Stimulated activated naive B cell treated with anti-CD40 and anti-IgM and Interleukin-4, amounts not matched to agents 10 μg/mL and 1 μg/mL and 100 μg/mL, for 72 hours (primary cell): ENCODE results near the gene PPP1R1B.

ENCODE experiments used
- ATAC-seq, 2 donors: fragments of 150-1000 bp; cut with Tn5 transposase; replicated peaks; 2 replicates each; pipeline ENCODE4 v1.10.0; 2021; ENCODE audit warnings: moderate library complexity in 1 of 2
- DNase-seq: peaks from one replicate; pipeline ENCODE4 v3.0.0; 2021
- H3K27ac Mint-ChIP-seq: one replicate; pipeline ENCODE4 v1.8.0; 2022; ENCODE audit warnings: mild to moderate bottlenecking, mixed read lengths
- H3K27me3 Mint-ChIP-seq, 2 donors: one replicate each; pipeline ENCODE4 v1.8.0; 2022; ENCODE audit warnings: mixed read lengths in 2 of 2
- H3K36me3 Mint-ChIP-seq, 2 donors: one replicate each; pipeline ENCODE4 v1.8.0; 2022; ENCODE audit warnings: mixed read lengths in 2 of 2, mild to moderate bottlenecking in 1 of 2
- H3K4me1 Mint-ChIP-seq, 2 donors: one replicate each; pipeline ENCODE4 v1.8.0; 2022; ENCODE audit warnings: mixed read lengths in 2 of 2, mild to moderate bottlenecking in 1 of 2
- H3K4me3 Mint-ChIP-seq, 2 donors: one replicate each; pipeline ENCODE4 v1.8.0; 2022; ENCODE audit warnings: mild to moderate bottlenecking in 2 of 2, mixed read lengths in 2 of 2, moderate library complexity in 1 of 2
- H3K9me3 Mint-ChIP-seq, 2 donors: one replicate each; pipeline ENCODE4 v1.8.0; 2022; ENCODE audit warnings: mixed read lengths in 2 of 2, mild to moderate bottlenecking in 1 of 2

Gene PPP1R1B

GRCh38 chr17:39596543-39597267 lies 30.0 kb upstream of the PPP1R1B start:
- H3K4me3 Mint-ChIP-seq = no peak overlapping the region
- no peak overlapping the region for H3K27ac Mint-ChIP-seq
- H3K27me3 Mint-ChIP-seq = peaks cover 85 to 97% of the 10 kb centered on the region in 2 donors
- peaks cover 4 to 6% of the 10 kb centered on the region in 2 donors for H3K9me3 Mint-ChIP-seq
- no peak for ATAC-seq
- H3K4me1 Mint-ChIP-seq = peaks cover 27 to 68% of the 10 kb centered on the region in 2 donors
- H3K36me3 Mint-ChIP-seq = peaks cover 6 to 9% of the 10 kb centered on the region in 2 donors
- DNase-seq = no peak

GRCh38 chr17:39597372-39598046 lies 29.2 kb upstream of the PPP1R1B start:
- H3K9me3 Mint-ChIP-seq = peaks cover under 1 to 4% of the 10 kb centered on the region in 2 donors
- no peak overlapping the region for H3K27ac Mint-ChIP-seq
- ATAC-seq (peak in 1 of 2 donors; percentile 41), DNase-seq (no peak)
- H3K4me1 Mint-ChIP-seq = peaks cover 21 to 64% of the 10 kb centered on the region in 2 donors
- H3K4me3 Mint-ChIP-seq = no peak overlapping the region
- H3K36me3 Mint-ChIP-seq = peaks cover 5 to 6% of the 10 kb centered on the region in 2 donors
- peaks cover 85 to 97% of the 10 kb centered on the region in 2 donors for H3K27me3 Mint-ChIP-seq

- H3K36me3 Mint-ChIP-seq = peaks cover 5 to 6% of the 10 kb centered on the region in 2 donors
- no peak for ATAC-seq
- peaks cover 21 to 64% of the 10 kb centered on the region in 2 donors for H3K4me1 Mint-ChIP-seq
- peaks cover 0 to 4% of the 10 kb centered on the region in 2 donors for H3K9me3 Mint-ChIP-seq
- no peak for DNase-seq
- H3K4me3 Mint-ChIP-seq = no peak overlapping the region
- H3K27ac Mint-ChIP-seq = no peak overlapping the region
- peaks cover 87 to 98% of the 10 kb centered on the region in 2 donors for H3K27me3 Mint-ChIP-seq
Measured at GRCh38 chr17:39598047-39598481, 28.7 kb upstream of the PPP1R1B start.

- Mint-ChIP-seq H3K9me3 (peaks cover 0 to 2% of the 10 kb centered on the region in 2 donors), H3K27ac (no peak overlapping the region), H3K4me3 (peak overlapping the region; percentile 52 to 72), H3K27me3 (peaks cover 87 to 98% of the 10 kb centered on the region in 2 donors), H3K4me1 (peaks cover 23 to 65% of the 10 kb centered on the region in 2 donors), H3K36me3 (peaks cover 4 to 5% of the 10 kb centered on the region in 2 donors)
- DNase-seq (no peak), ATAC-seq (no peak)
Measured at GRCh38 chr17:39598630-39599003, 28.1 kb upstream of the PPP1R1B start.

GRCh38 chr17:39599004-39599664 lies 27.6 kb upstream of the PPP1R1B start:
- Mint-ChIP-seq H3K9me3 (peaks cover 0 to 2% of the 10 kb centered on the region in 2 donors), H3K36me3 (peaks cover 4 to 5% of the 10 kb centered on the region in 2 donors), H3K4me3 (peak overlapping the region; percentile 52 to 72), H3K27me3 (peaks cover 86 to 98% of the 10 kb centered on the region in 2 donors), H3K27ac (no peak overlapping the region), H3K4me1 (peaks cover 26 to 69% of the 10 kb centered on the region in 2 donors)
- ATAC-seq (no peak), DNase-seq (no peak)

DNA sequence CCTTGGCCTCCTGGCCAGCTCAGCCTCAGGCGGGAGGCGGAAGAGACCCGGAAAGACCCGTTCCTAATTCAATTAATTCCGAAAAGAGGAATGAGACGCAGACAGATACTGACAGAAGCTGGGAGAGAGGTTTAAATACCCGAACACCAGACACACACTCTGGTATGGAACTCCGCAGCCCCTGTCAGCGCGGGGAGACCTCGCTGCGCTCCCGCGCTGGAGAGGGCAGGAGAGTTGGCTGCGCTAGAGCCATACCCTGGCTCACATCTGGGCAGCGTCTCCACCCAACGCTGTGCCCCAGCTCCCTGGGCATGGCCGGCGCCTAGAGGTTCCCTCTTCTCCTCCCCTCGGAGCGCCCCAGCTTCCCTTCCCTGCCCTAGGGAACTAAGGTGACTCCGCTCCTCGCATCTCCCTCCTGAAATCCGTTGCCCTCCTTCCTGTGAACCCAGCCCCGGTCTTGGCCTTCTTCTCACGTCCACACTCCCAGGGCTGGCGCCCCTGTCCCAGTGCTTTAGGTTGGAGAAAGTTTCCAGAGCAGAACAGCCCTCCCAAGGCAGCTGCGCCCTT lies 27.0 kb upstream of the PPP1R1B start:
- Mint-ChIP-seq H3K36me3 (peaks cover 4 to 5% of the 10 kb centered on the region in 2 donors), H3K27me3 (peaks cover 83 to 97% of the 10 kb centered on the region in 2 donors), H3K4me3 (peak overlapping the region; percentile 10 to 72), H3K4me1 (peaks cover 27 to 73% of the 10 kb centered on the region in 2 donors), H3K9me3 (peaks cover 0 to 2% of the 10 kb centered on the region in 2 donors), H3K27ac (no peak overlapping the region)
- no peak for ATAC-seq
- DNase-seq = no peak

DNA sequence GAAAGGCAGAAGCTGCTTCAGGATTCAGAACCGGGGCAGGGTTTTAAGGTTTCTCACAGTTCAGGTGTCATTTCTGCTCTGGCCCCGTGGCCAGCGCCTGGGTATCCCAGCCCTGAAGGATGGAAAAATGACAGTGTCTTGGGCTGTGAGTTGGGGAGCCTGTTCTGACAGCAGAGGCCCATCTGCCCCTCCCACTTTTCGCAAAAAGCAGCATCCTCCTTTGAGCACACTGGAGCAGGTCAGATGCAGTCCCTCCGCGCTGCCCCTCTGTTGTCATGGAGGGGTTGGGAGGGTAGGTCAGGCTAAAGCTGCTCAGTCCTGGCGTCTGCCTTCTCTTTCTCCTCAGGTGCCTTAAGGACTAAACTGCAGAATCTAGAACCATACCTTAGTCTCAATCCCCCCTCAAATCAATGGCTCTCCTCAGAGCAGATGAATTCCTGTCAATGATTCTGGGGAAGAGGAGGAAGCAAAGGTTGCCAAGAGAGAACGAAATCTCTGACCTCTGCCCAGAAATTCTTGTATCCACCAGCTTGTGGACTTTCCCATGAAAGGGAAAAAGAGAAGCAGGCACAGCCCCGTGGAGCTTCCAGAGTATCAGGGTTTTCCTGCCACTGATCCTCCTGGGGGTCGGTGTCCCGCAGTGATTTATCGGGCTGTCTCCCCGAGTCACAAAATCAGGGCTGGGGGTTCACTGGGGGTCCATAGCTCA lies 26.3 kb upstream of the PPP1R1B start:
- DNase-seq = no peak
- peaks cover 31 to 80% of the 10 kb centered on the region in 2 donors for H3K4me1 Mint-ChIP-seq
- H3K36me3 Mint-ChIP-seq = peaks cover 1 to 5% of the 10 kb centered on the region in 2 donors
- no peak for ATAC-seq
- peaks cover 80 to 97% of the 10 kb centered on the region in 2 donors for H3K27me3 Mint-ChIP-seq
- H3K9me3 Mint-ChIP-seq = no peaks in the 10 kb centered on the region
- peak overlapping the region; percentile 20 for H3K27ac Mint-ChIP-seq
- no peak overlapping the region for H3K4me3 Mint-ChIP-seq

- Mint-ChIP-seq H3K4me1 (peaks cover 31 to 80% of the 10 kb centered on the region in 2 donors), H3K4me3 (no peak overlapping the region), H3K9me3 (no peaks in the 10 kb centered on the region), H3K27ac (peak overlapping the region; percentile 1), H3K36me3 (peaks cover under 1 to 1% of the 10 kb centered on the region in 2 donors), H3K27me3 (peaks cover 73 to 93% of the 10 kb centered on the region in 2 donors)
- no peak for DNase-seq
- no peak for ATAC-seq
Measured at GRCh38 chr17:39600997-39601597, 25.7 kb upstream of the PPP1R1B start.

- Mint-ChIP-seq H3K9me3 (no peaks in the 10 kb centered on the region), H3K27me3 (peaks cover 68 to 91% of the 10 kb centered on the region in 2 donors), H3K4me3 (no peak overlapping the region), H3K27ac (no peak overlapping the region), H3K4me1 (peaks cover 30 to 78% of the 10 kb centered on the region in 2 donors), H3K36me3 (peaks cover 0 to 1% of the 10 kb centered on the region in 2 donors)
- DNase-seq (no peak), ATAC-seq (no peak)
Measured at GRCh38 chr17:39601758-39602532, 24.8 kb upstream of the PPP1R1B start.

GRCh38 chr17:39602533-39603303 lies 24.0 kb upstream of the PPP1R1B start:
- Mint-ChIP-seq H3K27ac (no peak overlapping the region), H3K9me3 (no peaks in the 10 kb centered on the region)

DNA sequence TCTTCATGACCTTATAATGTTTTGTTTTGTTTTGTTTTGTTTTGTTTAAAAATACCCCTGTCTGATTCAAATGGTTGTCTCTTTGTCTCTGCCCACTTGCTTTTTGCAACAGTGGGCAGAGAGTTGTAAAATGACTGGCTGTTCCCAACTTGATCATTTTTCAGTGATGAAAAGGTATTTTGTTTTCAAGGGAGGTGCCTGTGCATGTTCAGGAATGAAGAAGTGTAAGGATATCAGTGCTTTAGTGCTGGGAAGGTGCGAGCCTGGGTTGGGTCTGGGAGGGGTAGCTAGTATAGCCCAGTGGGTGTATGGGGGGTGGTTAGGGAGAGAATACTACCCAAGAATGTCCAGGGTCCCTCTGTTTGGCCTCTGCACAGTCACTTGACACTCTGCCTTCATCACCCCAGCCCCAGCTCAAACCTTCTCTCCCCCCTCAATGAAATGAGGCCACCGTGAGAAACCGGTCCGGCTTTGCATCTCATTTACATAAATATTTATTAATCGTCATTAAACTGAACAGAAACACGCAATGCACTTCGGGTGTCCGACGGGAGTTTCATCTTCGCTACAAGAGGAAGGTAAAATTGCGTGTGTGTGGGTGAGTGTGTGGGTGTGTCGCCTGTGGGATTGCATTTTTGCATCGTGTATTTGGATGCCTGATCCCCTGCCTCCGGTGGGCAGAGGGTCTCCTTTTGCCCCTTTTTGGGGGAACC lies 23.3 kb upstream of the PPP1R1B start:
- no peaks in the 10 kb centered on the region for H3K9me3 Mint-ChIP-seq
- ATAC-seq = peak; percentile 19 to 23
- H3K4me1 Mint-ChIP-seq = peaks cover 27 to 72% of the 10 kb centered on the region in 2 donors
- peaks cover 62 to 90% of the 10 kb centered on the region in 2 donors for H3K27me3 Mint-ChIP-seq
- no peak overlapping the region for H3K27ac Mint-ChIP-seq
- no peak for DNase-seq
- H3K4me3 Mint-ChIP-seq = peak overlapping the region; percentile 3 to 54
- peaks cover 0 to 1% of the 10 kb centered on the region in 2 donors for H3K36me3 Mint-ChIP-seq

More at GRCh38 chr17:39602533-39603303, 24.0 kb upstream of the PPP1R1B start:
- no peak for DNase-seq
- ATAC-seq = no peak
- peaks cover 0 to 1% of the 10 kb centered on the region in 2 donors for H3K36me3 Mint-ChIP-seq
- H3K27me3 Mint-ChIP-seq = peaks cover 66 to 91% of the 10 kb centered on the region in 2 donors
- no peak overlapping the region for H3K4me3 Mint-ChIP-seq
- H3K4me1 Mint-ChIP-seq = peaks cover 32 to 78% of the 10 kb centered on the region in 2 donors
